ENCODE results near the gene CCDC137.

Gene CCDC137

GRCh38 chr17:81717766-81718089 lies 51.2 kb downstream of the CCDC137 start:
- no peak for TF ChIP-seq ZFX (IDR thresholded peaks at IDR 0.05)

DNA sequence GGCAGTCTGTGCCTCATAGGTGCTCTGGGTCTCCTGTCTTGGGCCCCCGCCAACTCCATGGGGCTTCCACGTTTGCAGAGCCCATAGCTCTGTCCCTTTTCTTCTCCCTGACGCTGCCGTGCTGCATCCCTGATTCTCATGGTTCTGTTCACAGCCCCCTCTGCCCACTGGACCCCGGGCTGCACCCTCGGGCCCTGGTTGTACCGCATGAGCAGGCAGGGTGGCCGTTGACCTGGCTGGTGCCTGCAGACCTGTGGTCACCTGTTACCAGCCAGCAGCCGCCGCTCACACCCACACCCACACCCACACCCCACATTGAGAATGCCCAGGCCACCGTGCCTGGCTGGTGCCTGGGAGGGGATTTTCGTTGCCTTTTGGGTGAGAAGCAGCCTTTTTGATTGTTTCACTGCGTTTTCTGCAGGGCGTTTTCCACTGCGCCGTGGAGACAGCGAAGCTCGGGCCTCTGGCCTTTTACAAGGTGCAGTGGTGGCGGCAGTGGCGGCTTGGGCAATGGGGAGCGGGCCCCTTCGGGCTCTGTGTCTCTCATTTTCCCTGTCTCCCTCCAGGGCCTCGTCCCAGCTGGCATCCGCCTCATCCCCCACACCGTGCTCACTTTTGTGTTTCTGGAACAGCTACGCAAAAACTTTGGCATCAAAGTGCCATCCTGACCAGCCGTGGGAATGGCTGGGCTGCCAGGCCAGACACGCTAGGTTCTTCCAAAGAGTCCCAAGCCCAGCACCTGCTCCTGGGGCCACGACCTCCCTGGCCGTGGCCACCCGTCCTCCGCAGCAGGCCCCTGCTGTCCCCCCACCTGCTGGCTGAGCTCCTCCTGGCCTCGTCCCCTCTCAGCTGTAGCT lies 53.1 kb downstream of the CCDC137 start:
- peak overlapping the region; percentile 83; the same call in 1 of the 2 replicates for H3K27ac ChIP-seq
- TF ChIP-seq, protein P1, sequence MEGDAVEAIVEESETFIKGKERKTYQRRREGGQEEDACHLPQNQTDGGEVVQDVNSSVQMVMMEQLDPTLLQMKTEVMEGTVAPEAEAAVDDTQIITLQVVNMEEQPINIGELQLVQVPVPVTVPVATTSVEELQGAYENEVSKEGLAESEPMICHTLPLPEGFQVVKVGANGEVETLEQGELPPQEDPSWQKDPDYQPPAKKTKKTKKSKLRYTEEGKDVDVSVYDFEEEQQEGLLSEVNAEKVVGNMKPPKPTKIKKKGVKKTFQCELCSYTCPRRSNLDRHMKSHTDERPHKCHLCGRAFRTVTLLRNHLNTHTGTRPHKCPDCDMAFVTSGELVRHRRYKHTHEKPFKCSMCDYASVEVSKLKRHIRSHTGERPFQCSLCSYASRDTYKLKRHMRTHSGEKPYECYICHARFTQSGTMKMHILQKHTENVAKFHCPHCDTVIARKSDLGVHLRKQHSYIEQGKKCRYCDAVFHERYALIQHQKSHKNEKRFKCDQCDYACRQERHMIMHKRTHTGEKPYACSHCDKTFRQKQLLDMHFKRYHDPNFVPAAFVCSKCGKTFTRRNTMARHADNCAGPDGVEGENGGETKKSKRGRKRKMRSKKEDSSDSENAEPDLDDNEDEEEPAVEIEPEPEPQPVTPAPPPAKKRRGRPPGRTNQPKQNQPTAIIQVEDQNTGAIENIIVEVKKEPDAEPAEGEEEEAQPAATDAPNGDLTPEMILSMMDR (conservative IDR thresholded peaks at IDR 0.05), result no peak
- TF ChIP-seq ZFX (IDR thresholded peaks at IDR 0.05), result no peak

More at GRCh38 chr17:81717766-81718089, 51.2 kb downstream of the CCDC137 start:
- no peak overlapping the region for H3K27ac ChIP-seq

DNA sequence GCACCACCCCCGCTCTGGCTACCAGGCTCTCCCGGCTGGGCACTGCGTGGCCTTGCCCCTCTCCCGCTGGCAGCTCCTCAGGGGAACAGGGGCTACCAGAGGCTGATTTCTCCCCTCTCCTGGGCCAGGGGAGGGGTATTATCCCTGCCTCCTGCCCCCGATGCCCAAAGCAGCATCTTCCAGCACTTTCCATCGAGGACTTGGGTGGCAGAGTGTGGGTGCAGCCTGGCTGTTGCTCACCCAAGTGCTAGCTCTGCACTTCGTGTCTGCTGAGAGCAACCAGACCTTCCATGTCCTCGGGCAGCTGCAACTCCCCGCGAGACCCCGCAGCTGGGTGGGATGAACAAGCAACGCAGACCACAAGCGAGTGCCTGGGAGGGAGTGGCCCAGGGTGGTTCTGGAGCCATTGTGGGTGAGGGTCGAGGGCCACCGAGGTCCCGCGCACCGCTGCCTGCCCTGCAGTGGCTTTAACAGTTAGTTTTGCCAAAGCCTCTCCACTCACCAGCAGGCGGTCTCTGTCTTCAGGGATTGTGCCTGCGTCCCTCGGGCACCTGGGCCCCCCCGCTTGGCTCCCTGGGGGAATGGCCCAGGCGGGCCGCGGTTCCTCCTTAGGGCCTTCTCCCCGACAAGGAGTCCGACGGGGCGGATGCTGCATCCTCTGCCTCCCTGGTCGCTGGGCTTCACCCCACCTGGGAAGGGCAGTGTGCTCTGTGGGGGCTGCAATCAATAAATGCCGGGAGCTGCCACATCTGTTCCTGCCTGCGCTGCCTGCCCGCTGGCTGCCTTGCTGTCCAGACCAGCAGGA lies 53.9 kb downstream of the CCDC137 start:
- peak overlapping the region; percentile 83 for H3K27ac ChIP-seq
- TF ChIP-seq, protein P1 (conservative IDR thresholded peaks at IDR 0.05), result no peak
- TF ChIP-seq ZFX (IDR thresholded peaks at IDR 0.05), result no peak

DNA sequence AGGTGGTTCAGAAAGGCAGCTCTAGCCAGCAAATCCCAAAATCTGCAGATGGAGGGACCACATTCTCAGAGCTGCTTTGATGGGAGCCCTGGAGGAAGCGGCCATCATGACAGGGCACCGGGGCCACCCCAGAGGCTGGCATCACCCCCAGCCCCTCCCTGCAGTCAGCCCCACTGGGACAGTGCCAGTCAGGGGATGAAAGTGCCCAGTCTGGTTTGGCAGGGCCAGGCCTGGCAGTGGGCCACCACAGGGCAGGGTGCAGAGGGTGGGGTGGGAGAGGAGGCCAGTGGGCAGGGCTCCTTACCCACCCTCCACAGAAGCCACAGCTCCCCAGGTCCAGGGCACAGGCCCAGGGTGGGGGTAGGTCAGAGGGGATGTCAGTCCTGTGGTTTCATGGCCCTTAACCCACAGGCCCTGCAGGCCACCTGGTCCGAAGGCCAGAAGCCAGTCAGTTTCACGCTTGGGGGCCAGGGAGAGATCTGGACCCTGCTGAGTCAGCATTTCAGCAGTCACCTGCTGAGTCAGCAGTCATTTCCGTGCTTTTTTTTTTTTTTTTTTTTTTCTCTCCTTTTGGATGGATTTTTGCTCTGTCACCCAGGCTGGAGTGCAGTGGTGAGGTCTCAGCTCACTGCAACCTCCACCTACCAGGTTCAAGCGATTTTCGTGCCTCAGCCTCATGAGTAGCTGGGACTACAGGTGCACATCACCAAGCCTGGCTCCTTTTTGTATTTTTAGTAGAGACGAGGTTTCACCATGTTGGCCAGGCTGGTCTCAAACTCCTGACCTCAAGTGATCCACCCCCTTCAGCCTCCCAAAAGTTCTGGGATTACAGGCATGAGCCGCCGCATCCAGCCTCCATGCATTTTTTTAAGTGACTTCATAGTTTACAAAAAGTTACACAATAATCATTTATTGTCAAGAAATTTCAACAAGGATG lies 55.9 kb downstream of the CCDC137 start:
- no peak for TF ChIP-seq ZFX (IDR thresholded peaks at IDR 0.05)
- TF ChIP-seq, protein P1 (conservative IDR thresholded peaks at IDR 0.05), result no peak
- H3K27ac ChIP-seq, result peak overlapping the region; percentile 83
